ENCODE measurements around the gene SRCAP.

- TF ChIP-seq CTCF (IDR thresholded peaks at IDR 0.05) (no peak), POLR2A (IDR thresholded peaks at IDR 0.05) (no peak)
Measured at GRCh38 chr16:30694926-30695693, 3.9 kb upstream of the SRCAP start.
